Measurements from ENCODE around the gene RPP40. TPM values are rescaled to one million over a fixed set of nuclear protein-coding genes. Genes with fewer than 3 reads are reported as not detected.
"Not testable (repeated sequence)": the region's sequence is repeated elsewhere in the genome, so short reads cannot be mapped to it uniquely, and the experiment has no call there.

The RPP40 gene
- polyA plus RNA-seq, 4 donors, result 11.6 to 12.5 (median 12.1) TPM

- no peak for DNase-seq (ENCODE audit: low read depth in 4 of 4, low spot score in 3 of 4)
Measured at GRCh38 chr6:5020142-5020541, 16.3 kb upstream of the RPP40 start.

GRCh38 chr6:5014072-5014561, 10.3 kb upstream of the RPP40 start:
- DNase-seq (ENCODE audit: low read depth in 4 of 4, low spot score in 3 of 4), result no peak

GRCh38 chr6:5012519-5012918, 8.7 kb upstream of the RPP40 start:
- DNase-seq (ENCODE audit: low read depth in 4 of 4, low spot score in 3 of 4), result no peak

- no peak for DNase-seq (ENCODE audit: low read depth in 4 of 4, low spot score in 3 of 4)
Measured at GRCh38 chr6:5011346-5011745, 7.5 kb upstream of the RPP40 start.

- DNase-seq (ENCODE audit: low read depth in 4 of 4, low spot score in 3 of 4), result no peak
Measured at GRCh38 chr6:5007531-5007930, 3.7 kb upstream of the RPP40 start.

GRCh38 chr6:5006222-5006621, 2.4 kb upstream of the RPP40 start:
- no peak for DNase-seq (ENCODE audit: low read depth in 4 of 4, low spot score in 3 of 4)

GRCh38 chr6:5005038-5005433, 1.2 kb upstream of the RPP40 start:
- DNase-seq (ENCODE audit: low read depth in 4 of 4, low spot score in 3 of 4), result not testable (repeated sequence)

- DNase-seq (ENCODE audit: low read depth in 4 of 4, low spot score in 3 of 4), result peak in 1 of 4 donors; percentile 18
Measured at GRCh38 chr6:5004373-5005037, 668 bp upstream of the RPP40 start.

GRCh38 chr6:4999586-4999985, 4.3 kb downstream of the RPP40 start:
- no peak for DNase-seq (ENCODE audit: low read depth in 4 of 4, low spot score in 3 of 4)

GRCh38 chr6:4997862-4998261, 6.0 kb downstream of the RPP40 start:
- DNase-seq (ENCODE audit: low read depth in 4 of 4, low spot score in 3 of 4), result no peak

GRCh38 chr6:4994741-4995140, 9.1 kb downstream of the RPP40 start:
- DNase-seq (ENCODE audit: low read depth in 4 of 4, low spot score in 3 of 4), result no peak

GRCh38 chr6:4987432-4987831, 16.4 kb downstream of the RPP40 start:
- no peak for DNase-seq (ENCODE audit: low read depth in 4 of 4, low spot score in 3 of 4)

GRCh38 chr6:4986999-4987398, 16.8 kb downstream of the RPP40 start:
- no peak for DNase-seq (ENCODE audit: low read depth in 4 of 4, low spot score in 3 of 4)

- DNase-seq (ENCODE audit: low read depth in 4 of 4, low spot score in 3 of 4), result no peak
Measured at GRCh38 chr6:4983322-4983721, 20.5 kb downstream of the RPP40 start.

GRCh38 chr6:4981761-4982160, 22.1 kb downstream of the RPP40 start:
- no peak for DNase-seq (ENCODE audit: low read depth in 4 of 4, low spot score in 3 of 4)

GRCh38 chr6:4979426-4979825, 24.4 kb downstream of the RPP40 start:
- DNase-seq (ENCODE audit: low read depth in 4 of 4, low spot score in 3 of 4), result no peak

GRCh38 chr6:4977468-4977867, 26.4 kb downstream of the RPP40 start:
- DNase-seq (ENCODE audit: low read depth in 4 of 4, low spot score in 3 of 4), result no peak

GRCh38 chr6:4975506-4975905, 28.3 kb downstream of the RPP40 start:
- DNase-seq (ENCODE audit: low read depth in 4 of 4, low spot score in 3 of 4), result no peak

- DNase-seq (ENCODE audit: low read depth in 4 of 4, low spot score in 3 of 4), result no peak
Measured at GRCh38 chr6:4974962-4975361, 28.9 kb downstream of the RPP40 start.

GRCh38 chr6:4973982-4974745, 29.7 kb downstream of the RPP40 start:
- DNase-seq (ENCODE audit: low read depth in 4 of 4, low spot score in 3 of 4), result peak in 2 of 4 donors; percentile 44 to 56

GRCh38 chr6:4973415-4973814, 30.4 kb downstream of the RPP40 start:
- DNase-seq (ENCODE audit: low read depth in 4 of 4, low spot score in 3 of 4), result no peak

GRCh38 chr6:4972438-4972837, 31.4 kb downstream of the RPP40 start:
- DNase-seq (ENCODE audit: low read depth in 4 of 4, low spot score in 3 of 4), result no peak

Data from right renal pelvis (tissue), 4 donors.